ENCODE data around the gene GIT1. TPM values are rescaled to one million over a fixed set of nuclear protein-coding genes. Genes with fewer than 3 reads are reported as not detected.

Gene GIT1
- total and polyA plus RNA-seq, 8 donors = 17.7 to 67.2 (median 28.7) TPM

GRCh38 chr17:29588562-29589411 lies 661 bp downstream of the GIT1 start:
- 0 to 1% (median 1%) methylated on average over 25 to 72 of the region's 72 CpGs for WGBS, 5 donors
- peak in 1 of 2 donors; percentile 67 for DNase-seq
- intact Hi-C loops (cut with DNase I; ENCODE audit: low total_unique reads) = no loop called here
- H3K9me3 ChIP-seq = no peaks in the 10 kb centered on the region
- peaks cover 56 to 85% (median 76%) of the 10 kb centered on the region in 4 donors for H3K4me1 ChIP-seq
- H3K36me3 ChIP-seq = no peaks in the 10 kb centered on the region
- peaks cover 0 to 3% (median 0%) of the 10 kb centered on the region in 3 donors for H3K27me3 ChIP-seq
- H3K27ac ChIP-seq = peak overlapping the region; percentile 69 to 90 (median 80)
- peak overlapping the region; percentile 73 to 89 (median 84) for H3K4me3 ChIP-seq
- TF ChIP-seq CTCF (IDR thresholded peaks at IDR 0.05) (no peak), POLR2AphosphoS5 (IDR thresholded peaks at IDR 0.05) (no peak), EP300 (IDR thresholded peaks at IDR 0.05) (no peak), POLR2A (IDR thresholded peaks at IDR 0.05) (no peak)

GRCh38 chr17:29588017-29588561 lies 1.4 kb downstream of the GIT1 start:
- intact Hi-C loops (cut with DNase I; ENCODE audit: low total_unique reads) = no loop called here
- H3K4me1 ChIP-seq = peaks cover 53 to 83% (median 72%) of the 10 kb centered on the region in 4 donors
- no peaks in the 10 kb centered on the region for H3K9me3 ChIP-seq
- no peaks in the 10 kb centered on the region for H3K27me3 ChIP-seq
- WGBS, 5 donors = 32 to 40% (median 35%) methylated on average over 7 to 8 of the region's 8 CpGs
- H3K36me3 ChIP-seq = peaks cover 0 to 5% (median 4%) of the 10 kb centered on the region in 4 donors
- H3K27ac ChIP-seq = peak overlapping the region; percentile 69 to 90 (median 80)
- H3K4me3 ChIP-seq = peak overlapping the region; percentile 73 to 89 (median 84)
- no peak for TF ChIP-seq CTCF (IDR thresholded peaks at IDR 0.05)
- TF ChIP-seq POLR2AphosphoS5 (IDR thresholded peaks at IDR 0.05) = no peak
- no peak for TF ChIP-seq EP300 (IDR thresholded peaks at IDR 0.05)
- TF ChIP-seq POLR2A (IDR thresholded peaks at IDR 0.05) = no peak
- peak in 1 of 2 donors; percentile 27 for DNase-seq

- H3K4me1 ChIP-seq = peaks cover 49 to 80% (median 68%) of the 10 kb centered on the region in 4 donors
- intact Hi-C loops (cut with DNase I; ENCODE audit: low total_unique reads) = no loop called here
Measured at GRCh38 chr17:29587591-29587990, 1.9 kb downstream of the GIT1 start.

More at GRCh38 chr17:29587591-29587990, 1.9 kb downstream of the GIT1 start:
- peak in 1 of 2 donors; percentile 4 for DNase-seq
- peaks cover 2 to 10% (median 9%) of the 10 kb centered on the region in 4 donors for H3K36me3 ChIP-seq
- H3K27me3 ChIP-seq = no peaks in the 10 kb centered on the region
- WGBS, 5 donors = 82 to 91% (median 83%) methylated on average over 4 to 6 of the region's 6 CpGs
- peak overlapping the region; percentile 73 to 89 (median 84) for H3K4me3 ChIP-seq
- no peaks in the 10 kb centered on the region for H3K9me3 ChIP-seq
- H3K27ac ChIP-seq = peak overlapping the region in 4 of 5 donors; percentile 74 to 90 (median 82)
- TF ChIP-seq POLR2AphosphoS5 (IDR thresholded peaks at IDR 0.05) = no peak
- TF ChIP-seq CTCF (IDR thresholded peaks at IDR 0.05) = no peak
- no peak for TF ChIP-seq EP300 (IDR thresholded peaks at IDR 0.05)
- TF ChIP-seq POLR2A (IDR thresholded peaks at IDR 0.05) = no peak

All from stomach (tissue), 9 donors.